HG02798 (cell line): Measurements from ENCODE around the gene GPRC5D.

ENCODE experiments used
- ATAC-seq: cut with Tn5 transposase; IDR thresholded peaks from one replicate; pipeline ENCODE4 v1.9.1; 2021; ENCODE audit warnings: mild to moderate bottlenecking; ENCODE audit not compliant: unreplicated experiment, poor library complexity

Gene GPRC5D

GRCh38 chr12:12982331-12982730 lies 30.4 kb upstream of the GPRC5D start:
- ATAC-seq = no peak

- no peak for ATAC-seq
Measured at GRCh38 chr12:12979731-12980259, 27.8 kb upstream of the GPRC5D start.

- no peak for ATAC-seq
Measured at GRCh38 chr12:12979126-12979525, 27.2 kb upstream of the GPRC5D start.

GRCh38 chr12:12977231-12977630 lies 25.3 kb upstream of the GPRC5D start:
- no peak for ATAC-seq

GRCh38 chr12:12976366-12976765 lies 24.4 kb upstream of the GPRC5D start:
- ATAC-seq = no peak

GRCh38 chr12:12975322-12976077 lies 23.5 kb upstream of the GPRC5D start:
- ATAC-seq = no peak

GRCh38 chr12:12974211-12974610 lies 22.2 kb upstream of the GPRC5D start:
- ATAC-seq = no peak

GRCh38 chr12:12973019-12973418 lies 21.0 kb upstream of the GPRC5D start:
- no peak for ATAC-seq

- ATAC-seq = no peak
Measured at GRCh38 chr12:12965836-12966235, 13.9 kb upstream of the GPRC5D start.

- ATAC-seq = no peak
Measured at GRCh38 chr12:12964255-12964654, 12.3 kb upstream of the GPRC5D start.

GRCh38 chr12:12960639-12961209 lies 8.8 kb upstream of the GPRC5D start:
- ATAC-seq = no peak

GRCh38 chr12:12958886-12959285 lies 6.9 kb upstream of the GPRC5D start:
- ATAC-seq = no peak

GRCh38 chr12:12954878-12955625 lies 3.1 kb upstream of the GPRC5D start:
- no peak for ATAC-seq

- ATAC-seq = no peak
Measured at GRCh38 chr12:12954356-12954755, 2.4 kb upstream of the GPRC5D start.

- no peak for ATAC-seq
Measured at GRCh38 chr12:12951504-12951903, 466 bp downstream of the GPRC5D start.

- ATAC-seq = no peak
Measured at GRCh38 chr12:12947902-12948301, 4.1 kb downstream of the GPRC5D start.

GRCh38 chr12:12946686-12947355 lies 5.1 kb downstream of the GPRC5D start:
- no peak for ATAC-seq

- no peak for ATAC-seq
Measured at GRCh38 chr12:12945591-12945990, 6.4 kb downstream of the GPRC5D start.

GRCh38 chr12:12943586-12944260 lies 8.2 kb downstream of the GPRC5D start:
- ATAC-seq = no peak
